Testis (tissue), 3 donors: ENCODE results near the gene P3H2. TPM values are rescaled to one million over a fixed set of nuclear protein-coding genes. Genes with fewer than 3 reads are reported as not detected.

ENCODE experiments used
- DNase-seq: peaks from one replicate; pipeline ENCODE4 v3.0.0-alpha.2; 2019
- H3K27ac ChIP-seq, 2 donors: fragments of 200-600 bp; sonication (generic); one replicate each; pipeline ENCODE4 v1.5.1; 2019
- H3K27me3 ChIP-seq: fragments of 200-600 bp; sonication (generic); one replicate; pipeline ENCODE4 v1.5.1; 2019
- H3K36me3 ChIP-seq: fragments of 200-600 bp; sonication (generic); one replicate; pipeline ENCODE4 v1.5.1; 2017; ENCODE audit warnings: low read depth; ENCODE audit errors: missing control alignments
- H3K4me1 ChIP-seq: fragments of 200-600 bp; sonication (generic); one replicate; pipeline ENCODE4 v1.5.1; 2019
- H3K4me3 ChIP-seq, 2 donors: fragments of 200-600 bp; sonication (generic); one replicate each; pipeline ENCODE4 v1.5.1; 2017 to 2019
- H3K9me3 ChIP-seq: fragments of 200-600 bp; sonication (generic); one replicate; pipeline ENCODE4 v1.5.1; 2017
- CTCF ChIP-seq, 3 experiments: fragments of 450-650 bp in 2 of 3; fragments of 200-600 bp in 1 of 3; sonication (generic) in 1 of 3; IDR thresholded peaks; one replicate each; pipeline ENCODE4 v1.5.1; 2016 to 2019; ENCODE audit warnings: antibody characterized with exemption in 3 of 3, mild to moderate bottlenecking in 2 of 3, moderate library complexity in 1 of 3
- POLR2A ChIP-seq: fragments of 450-650 bp; IDR thresholded peaks from one replicate; pipeline ENCODE4 v1.6.1; 2017; ENCODE audit warnings: antibody characterized with exemption, mild to moderate bottlenecking, moderate library complexity
- WGBS, 2 donors: methylation state at CpG; one replicate each; pipeline ENCODE4 v1.1.5; 2018; 5-methylcytosine and 5-hydroxymethylcytosine counted together
- intact Hi-C: fragments of 100-400 bp; cut with DNase I; formaldehyde crosslinking; loops from one replicate; pipeline ENCODE4 v1.15.1; 2023; ENCODE audit warnings: low total_unique reads
- polyA plus RNA-seq: library from polyadenylated mRNA; stranded (reverse); fragments of 350-450 nt; fragmentation: Illumina TruSeq; extraction: RNeasy Lipid Tissue Mini Kit (QIAGEN cat#74804); gene quantifications from one replicate; pipeline ENCODE4 v1.2.3, GENCODE V29; 2014; ENCODE audit warnings: low read depth, low replicate concordance; ENCODE audit not compliant: insufficient read depth
- total RNA-seq, 2 donors: library from RNA; depleted of rRNA; stranded (reverse); fragments of >200 nt; gene quantifications; one replicate each; pipeline ENCODE4 v1.2.3, GENCODE V29; 2016

Gene P3H2
- total and polyA plus RNA-seq, 3 donors from 2014 or later = 7.2 to 11.0 (median 10.1) TPM

GRCh38 chr3:190013943-190014924 is 106.5 kb downstream of the P3H2 start:
- no peak for TF ChIP-seq POLR2A
- TF ChIP-seq CTCF (IDR thresholded peaks at IDR 0.05) = no peak
- intact Hi-C loops = no loop called here
- DNase-seq = no peak
- Histone ChIP-seq H3K4me3 (no peak overlapping the region), H3K4me1 (no peaks in the 10 kb centered on the region), H3K27ac (no peak overlapping the region), H3K9me3 (no peaks in the 10 kb centered on the region), H3K27me3 (no peaks in the 10 kb centered on the region), H3K36me3 (no peaks in the 10 kb centered on the region)
- 90 to 92% methylated on average over 7 of the region's 7 CpGs for WGBS, 2 donors

- H3K27me3 ChIP-seq = no peaks in the 10 kb centered on the region
- 89% methylated on average over 6 of the region's 6 CpGs for WGBS, 2 donors
- no peak overlapping the region for H3K4me3 ChIP-seq
- no peak for TF ChIP-seq CTCF (IDR thresholded peaks at IDR 0.05)
- no peak for TF ChIP-seq POLR2A
- no peaks in the 10 kb centered on the region for H3K4me1 ChIP-seq
- intact Hi-C loops = no loop called here
- H3K36me3 ChIP-seq = no peaks in the 10 kb centered on the region
- H3K9me3 ChIP-seq = no peaks in the 10 kb centered on the region
- no peak for DNase-seq
- H3K27ac ChIP-seq = no peak overlapping the region
These were observed 107.9 kb downstream of the P3H2 start for GRCh38 chr3:190012784-190013183.

- intact Hi-C loops = no loop called here
- Histone ChIP-seq H3K9me3 (no peaks in the 10 kb centered on the region), H3K27me3 (no peaks in the 10 kb centered on the region), H3K27ac (no peak overlapping the region), H3K36me3 (no peaks in the 10 kb centered on the region), H3K4me3 (no peak overlapping the region), H3K4me1 (no peaks in the 10 kb centered on the region)
- 76 to 85% methylated on average over 4 of the region's 4 CpGs for WGBS, 2 donors
- DNase-seq = no peak
- TF ChIP-seq POLR2A (no peak), CTCF (IDR thresholded peaks at IDR 0.05) (no peak)
These were observed 108.3 kb downstream of the P3H2 start for GRCh38 chr3:190012314-190012782.

- WGBS, 2 donors = 68 to 83% methylated on average over 2 of the region's 2 CpGs
- H3K9me3 ChIP-seq = no peaks in the 10 kb centered on the region
- intact Hi-C loops = no loop called here
- DNase-seq = no peak
- no peak overlapping the region for H3K27ac ChIP-seq
- TF ChIP-seq CTCF (IDR thresholded peaks at IDR 0.05) (no peak), POLR2A (no peak)
- H3K36me3 ChIP-seq = no peaks in the 10 kb centered on the region
- H3K4me3 ChIP-seq = no peak overlapping the region
- no peaks in the 10 kb centered on the region for H3K4me1 ChIP-seq
- no peaks in the 10 kb centered on the region for H3K27me3 ChIP-seq
These were observed 110.2 kb downstream of the P3H2 start for GRCh38 chr3:190010486-190010885.
